K562 (cell line): Measurements from ENCODE around the gene SDR39U1. TPM values are rescaled to one million over a fixed set of nuclear protein-coding genes. Genes with fewer than 3 reads are reported as not detected.

Source experiments
- ADNP ChIP-seq: fragments of 200-800 bp; sonication (Bioruptor generic); IDR thresholded peaks from 2 replicates; pipeline ENCODE4 v1.6.1; 2016; ENCODE audit warnings: missing genetic modification characterization, missing compliant biosample characterization
- BHLHE40 ChIP-seq: IDR thresholded peaks from 2 replicates; pipeline ENCODE4 v1.6.1; 2011; ENCODE audit warnings: low read length, improper control_type of control experiment
- BRD9 ChIP-seq: fragments of 450-650 bp; IDR thresholded peaks from 2 replicates; pipeline ENCODE4 v1.6.1; 2018; ENCODE audit warnings: low read depth; ENCODE audit not compliant: partially characterized antibody
- FOXP1 ChIP-seq: sonication (generic); formaldehyde crosslinking; IDR thresholded peaks from 2 replicates; pipeline ENCODE4 v1.8.0; 2022; ENCODE audit warnings: mild to moderate bottlenecking, missing genetic modification reagents
- HDAC8 ChIP-seq: fragments of 450-650 bp; IDR thresholded peaks from 2 replicates; pipeline ENCODE4 v1.6.1; 2016; ENCODE audit warnings: mild to moderate bottlenecking, missing genetic modification characterization, moderate library complexity, missing compliant biosample characterization
- HMBOX1 ChIP-seq: sonication (generic); IDR thresholded peaks from 2 replicates; pipeline ENCODE4 v1.6.1; 2016
- HOXB6 ChIP-seq: fragments of 250-450 bp; sonication (Bioruptor Pico); IDR thresholded peaks from 2 replicates; pipeline ENCODE4 v1.5.1; 2022; ENCODE audit warnings: mild to moderate bottlenecking, borderline replicate concordance
- KHSRP ChIP-seq: fragments of 450-650 bp; IDR thresholded peaks from 2 replicates; pipeline ENCODE4 v1.6.1; 2017
- MED1 ChIP-seq: sonication (generic); formaldehyde crosslinking; IDR thresholded peaks from 2 replicates; pipeline ENCODE4 v1.8.1; 2023; ENCODE audit warnings: missing genetic modification reagents, borderline replicate concordance
- NR2C2 ChIP-seq, 2 experiments: fragments of 200-800 bp in 1 of 2; sonication (Bioruptor generic) in 1 of 2; sonication (generic) in 1 of 2; formaldehyde crosslinking in 1 of 2; IDR thresholded peaks; 2 replicates each; pipeline versions ENCODE4 v1.6.1 to v1.8.0; 2016 to 2022; ENCODE audit warnings: mild to moderate bottlenecking in 1 of 2, missing compliant biosample characterization in 1 of 2, missing genetic modification characterization in 1 of 2, missing genetic modification reagents in 1 of 2
- PHF8 ChIP-seq: fragments of 200-600 bp; sonication (generic); IDR thresholded peaks from 2 replicates; pipeline ENCODE4 v1.6.1; 2012; ENCODE audit warnings: mixed run types, mild to moderate bottlenecking, inconsistent platforms, low read length, moderate library complexity, borderline replicate concordance
- SIN3A ChIP-seq, 2 experiments: fragments of 150-350 bp in 1 of 2; IDR thresholded peaks; 2 replicates each; pipeline ENCODE4 v1.6.1; 2011 to 2016; ENCODE audit warnings: borderline replicate concordance in 2 of 2, low read depth in 2 of 2, low read length in 2 of 2, mild to moderate bottlenecking in 2 of 2, moderate library complexity in 2 of 2; ENCODE audit not compliant: control insufficient read depth in 1 of 2
- STAT5B ChIP-seq: fragments of 250-450 bp; sonication (Bioruptor Pico); IDR thresholded peaks from 2 replicates; pipeline ENCODE4 v1.8.0; 2021; ENCODE audit warnings: mild to moderate bottlenecking, inconsistent platforms
- TRIM25 ChIP-seq: fragments of 450-650 bp; IDR thresholded peaks from 2 replicates; pipeline ENCODE4 v1.7.0; 2016; ENCODE audit warnings: borderline replicate concordance
- ZNF274 ChIP-seq: IDR thresholded peaks from 2 replicates; pipeline ENCODE4 v1.6.1; 2011; ENCODE audit warnings: low read depth, mild to moderate bottlenecking, low read length, moderate library complexity, borderline replicate concordance
- ZNF282 ChIP-seq: sonication (generic); formaldehyde crosslinking; IDR thresholded peaks from 2 replicates; pipeline ENCODE4 v1.8.1; 2023; ENCODE audit warnings: missing genetic modification reagents
- ZNF311 ChIP-seq: fragments of 250-450 bp; sonication (Bioruptor Pico); IDR thresholded peaks from 2 replicates; pipeline ENCODE4 v1.4.0; 2020; ENCODE audit warnings: mild to moderate bottlenecking, moderate library complexity
- ZNF431 ChIP-seq: sonication (generic); formaldehyde crosslinking; IDR thresholded peaks from 2 replicates; pipeline ENCODE4 v1.8.0; 2022; ENCODE audit warnings: mild to moderate bottlenecking, missing genetic modification reagents
- polyA plus RNA-seq, 8 experiments: library from polyadenylated mRNA; depleted of rRNA in 4 of 8; stranded (reverse) in 5 of 8; unstranded in 3 of 8; fragments of >200 nt; fragmentation: Nextera tagmentation in 2 of 8; fragmentation: Illumina TruSeq in 1 of 8; extraction: Ambion mirVana in 2 of 8; extraction: Trizol in 1 of 8; gene quantifications; 2 replicates each; pipeline versions ENCODE4 v1.2.1 to v1.2.3, GENCODE V29; 2011 to 2014; ENCODE audit warnings: inconsistent platforms in 1 of 8, missing spikeins in 1 of 8
- total RNA-seq, 7 experiments: library from RNA; depleted of rRNA in 6 of 7; stranded (reverse); fragments of >200 nt in 6 of 7; fragmentation: Illumina TruSeq in 2 of 7; extraction: Trizol in 2 of 7; gene quantifications; 2 replicates each; pipeline versions ENCODE4 v1.2.1 to v1.2.3, GENCODE V29; 2011 to 2021; ENCODE audit warnings: low replicate concordance in 1 of 7
- TF ChIP-seq, protein P1 (sequence below): sonication (generic); formaldehyde crosslinking; IDR thresholded peaks from 2 replicates; pipeline ENCODE4 v1.8.0; 2022; ENCODE audit warnings: mild to moderate bottlenecking, missing genetic modification reagents

The SDR39U1 gene
- total and polyA plus RNA-seq, 9 of the 15 experiments (the other 6 are each of a cell fraction or from before 2014, with no cell fraction given) = 10.4 to 56.1 (median 19.8) TPM

- TF ChIP-seq, protein P1, sequence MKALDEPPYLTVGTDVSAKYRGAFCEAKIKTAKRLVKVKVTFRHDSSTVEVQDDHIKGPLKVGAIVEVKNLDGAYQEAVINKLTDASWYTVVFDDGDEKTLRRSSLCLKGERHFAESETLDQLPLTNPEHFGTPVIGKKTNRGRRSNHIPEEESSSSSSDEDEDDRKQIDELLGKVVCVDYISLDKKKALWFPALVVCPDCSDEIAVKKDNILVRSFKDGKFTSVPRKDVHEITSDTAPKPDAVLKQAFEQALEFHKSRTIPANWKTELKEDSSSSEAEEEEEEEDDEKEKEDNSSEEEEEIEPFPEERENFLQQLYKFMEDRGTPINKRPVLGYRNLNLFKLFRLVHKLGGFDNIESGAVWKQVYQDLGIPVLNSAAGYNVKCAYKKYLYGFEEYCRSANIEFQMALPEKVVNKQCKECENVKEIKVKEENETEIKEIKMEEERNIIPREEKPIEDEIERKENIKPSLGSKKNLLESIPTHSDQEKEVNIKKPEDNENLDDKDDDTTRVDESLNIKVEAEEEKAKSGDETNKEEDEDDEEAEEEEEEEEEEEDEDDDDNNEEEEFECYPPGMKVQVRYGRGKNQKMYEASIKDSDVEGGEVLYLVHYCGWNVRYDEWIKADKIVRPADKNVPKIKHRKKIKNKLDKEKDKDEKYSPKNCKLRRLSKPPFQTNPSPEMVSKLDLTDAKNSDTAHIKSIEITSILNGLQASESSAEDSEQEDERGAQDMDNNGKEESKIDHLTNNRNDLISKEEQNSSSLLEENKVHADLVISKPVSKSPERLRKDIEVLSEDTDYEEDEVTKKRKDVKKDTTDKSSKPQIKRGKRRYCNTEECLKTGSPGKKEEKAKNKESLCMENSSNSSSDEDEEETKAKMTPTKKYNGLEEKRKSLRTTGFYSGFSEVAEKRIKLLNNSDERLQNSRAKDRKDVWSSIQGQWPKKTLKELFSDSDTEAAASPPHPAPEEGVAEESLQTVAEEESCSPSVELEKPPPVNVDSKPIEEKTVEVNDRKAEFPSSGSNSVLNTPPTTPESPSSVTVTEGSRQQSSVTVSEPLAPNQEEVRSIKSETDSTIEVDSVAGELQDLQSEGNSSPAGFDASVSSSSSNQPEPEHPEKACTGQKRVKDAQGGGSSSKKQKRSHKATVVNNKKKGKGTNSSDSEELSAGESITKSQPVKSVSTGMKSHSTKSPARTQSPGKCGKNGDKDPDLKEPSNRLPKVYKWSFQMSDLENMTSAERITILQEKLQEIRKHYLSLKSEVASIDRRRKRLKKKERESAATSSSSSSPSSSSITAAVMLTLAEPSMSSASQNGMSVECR = peak; percentile 64; the same call in 1 of the 2 replicates
- TF ChIP-seq HMBOX1 (0 out of 2 replicates have a peak, but pooled peaks have one; percentile 18), PHF8 (peak; percentile 87), HOXB6 (CRISPR knock-in tag) (no peak), ZNF311 (no peak), TRIM25 (peak; percentile 28; the same call in 1 of the 2 replicates), FOXP1 (CRISPR knock-in tag) (no peak; the same call in 1 of the 2 replicates), ADNP (tag) (no peak), STAT5B (CRISPR knock-in tag) (no peak), MED1 (no peak), ZNF282 (CRISPR knock-in tag) (no peak), KHSRP (no peak), ZNF274 (no peak), ZNF431 (CRISPR knock-in tag) (no peak), HDAC8 (no peak), BHLHE40 (no peak; the same call in 1 of the 2 replicates), NR2C2 (CRISPR knock-in tag; IDR thresholded peaks at IDR 0.05) (peak; percentile 99), NR2C2 (tag; IDR thresholded peaks at IDR 0.05) (peak; percentile 99), BRD9 (no peak), SIN3A (IDR thresholded peaks at IDR 0.05; ENCODE audit: borderline replicate concordance in 2 of 2, control insufficient read depth in 1 of 2, low read depth in 2 of 2, low read length in 2 of 2) (peak in 1 of 2 experiments; percentile 38; a peak in 2 of 4 replicates)
These were observed at the start of gene SDR39U1 (continued) for GRCh38 chr14:24442240-24443052.
